Prostate gland (tissue), 2 donors: ENCODE measurements around the gene GRHPR.

Source experiments
- CTCF ChIP-seq, 4 experiments: fragments of 200-600 bp in 2 of 4; fragments of 450-650 bp in 2 of 4; sonication (generic) in 2 of 4; IDR thresholded peaks; 1 replicate in 3 of 4; 2 replicates in 1 of 4; pipeline ENCODE4 v1.5.1; 2016 to 2019; ENCODE audit warnings: antibody characterized with exemption in 4 of 4, mild to moderate bottlenecking in 2 of 4, moderate library complexity in 2 of 4
- POLR2A ChIP-seq: fragments of 450-650 bp; IDR thresholded peaks from one replicate; pipeline ENCODE4 v1.6.1; 2016; ENCODE audit warnings: antibody characterized with exemption, mild to moderate bottlenecking

- TF ChIP-seq POLR2A, result no peak
- no peak for TF ChIP-seq CTCF (IDR thresholded peaks at IDR 0.05)
These were observed 24.0 kb upstream of the GRHPR start for GRCh38 chr9:37398464-37399025.
